Esophagus muscularis mucosa (tissue), 4 donors: ENCODE results near the gene RPS3.

Experiments
- CTCF ChIP-seq, 3 experiments: fragments of 200-600 bp in 2 of 3; fragments of 450-650 bp in 1 of 3; sonication (generic) in 2 of 3; IDR thresholded peaks; one replicate each; pipeline ENCODE4 v1.5.1; 2017 to 2019; ENCODE audit warnings: antibody characterized with exemption in 3 of 3, mild to moderate bottlenecking in 2 of 3, moderate library complexity in 1 of 3
- EP300 ChIP-seq: sonication (generic); formaldehyde crosslinking; IDR thresholded peaks from one replicate; pipeline ENCODE4 v1.6.1; 2017; ENCODE audit warnings: antibody characterized with exemption
- POLR2A ChIP-seq: fragments of 450-650 bp; IDR thresholded peaks from one replicate; pipeline ENCODE4 v1.6.1; 2017; ENCODE audit warnings: antibody characterized with exemption, moderate library complexity, mild to moderate bottlenecking, low read depth
- POLR2AphosphoS5 ChIP-seq, 2 donors: sonication (generic); formaldehyde crosslinking; IDR thresholded peaks; one replicate each; pipeline ENCODE4 v1.6.1; 2017; ENCODE audit warnings: antibody characterized with exemption in 2 of 2

GRCh38 chr11:75398906-75399305, 412 bp upstream of the RPS3 start:
- TF ChIP-seq CTCF (IDR thresholded peaks at IDR 0.05) (no peak), POLR2A (no peak), EP300 (no peak), POLR2AphosphoS5 (IDR thresholded peaks at IDR 0.05) (no peak)
